ENCODE results near the gene RNU7-1.

Gene RNU7-1

DNA sequence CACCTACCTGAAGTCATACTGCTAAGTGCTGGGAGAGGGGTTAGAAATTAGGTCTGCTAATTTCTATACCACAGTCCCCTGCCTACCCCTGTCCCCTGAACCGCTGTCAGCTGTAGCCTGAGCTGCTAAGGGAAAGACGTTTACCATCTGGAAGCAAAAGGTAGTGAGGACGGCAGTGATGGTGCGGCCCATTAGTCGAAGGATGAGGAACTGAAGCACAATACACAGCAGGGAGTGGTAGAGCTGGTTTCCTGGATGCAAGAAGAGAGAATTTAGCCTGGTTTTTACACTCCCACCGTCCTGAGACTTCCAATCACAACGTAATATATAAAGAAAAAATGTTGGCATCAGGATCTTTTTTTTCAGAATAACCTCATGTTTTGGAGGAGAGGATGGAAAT is 38.9 kb downstream of the RNU7-1 start:
- WGBS (ENCODE audit: insufficient coverage, insufficient read length): no CpG with 5 or more reads among the region's 7 CpGs
- DNase-seq (ENCODE audit: low read depth, low spot score): no peak
- Histone ChIP-seq H3K36me3 (ENCODE audit: control insufficient read depth, insufficient read depth, low read length) (peaks cover 6% of the 10 kb centered on the region; the same call in 1 of the 2 replicates), H3K4me3 (ENCODE audit: low read length) (no peak overlapping the region), H3K27me3 (ENCODE audit: control insufficient read depth, insufficient read depth, low read length) (no peaks in the 10 kb centered on the region), H3K27ac (ENCODE audit: low read length) (no peak overlapping the region), H3K4me1 (ENCODE audit: control insufficient read depth, insufficient read depth, low read length) (no peaks in the 10 kb centered on the region), H3K9me3 (ENCODE audit: control insufficient read depth, insufficient read depth, low read length) (no peaks in the 10 kb centered on the region)

DNA sequence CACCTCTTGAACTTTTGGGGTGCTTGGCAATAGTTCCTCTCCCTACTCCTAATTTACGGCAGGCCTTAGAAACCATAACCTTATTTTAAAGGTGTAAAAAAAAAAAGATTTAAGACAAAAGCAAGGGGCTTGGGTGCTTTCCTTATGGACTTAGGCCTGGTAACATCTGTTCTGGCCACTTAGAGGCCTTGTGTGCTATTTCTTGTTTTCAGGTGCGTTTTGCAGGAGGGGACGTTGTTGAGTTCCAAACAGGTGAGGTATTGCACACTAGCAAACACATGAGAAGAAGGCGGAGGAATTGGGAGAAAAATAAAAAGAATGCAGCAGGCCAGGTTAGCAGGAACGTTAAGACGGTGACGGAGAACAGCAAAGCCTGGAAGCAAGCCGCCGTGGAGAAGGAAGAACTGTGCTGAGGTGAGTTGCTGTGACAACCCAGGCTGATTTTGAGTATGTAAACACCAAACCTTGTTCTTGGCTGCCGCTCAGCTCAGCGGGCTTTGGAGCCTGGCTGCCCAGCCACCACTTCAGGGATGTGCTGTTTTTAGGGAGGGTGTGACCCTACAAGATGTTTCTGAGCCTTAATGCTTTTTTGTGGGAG is 44.4 kb downstream of the RNU7-1 start:
- Histone ChIP-seq H3K4me1 (ENCODE audit: control insufficient read depth, insufficient read depth, low read length) (no peaks in the 10 kb centered on the region), H3K4me3 (ENCODE audit: low read length) (no peak overlapping the region), H3K36me3 (ENCODE audit: control insufficient read depth, insufficient read depth, low read length) (no peaks in the 10 kb centered on the region; the same call in 1 of the 2 replicates), H3K27me3 (ENCODE audit: control insufficient read depth, insufficient read depth, low read length) (no peaks in the 10 kb centered on the region), H3K27ac (ENCODE audit: low read length) (no peak overlapping the region), H3K9me3 (ENCODE audit: control insufficient read depth, insufficient read depth, low read length) (no peaks in the 10 kb centered on the region)
- no peak for DNase-seq (ENCODE audit: low read depth, low spot score)
- WGBS (ENCODE audit: insufficient coverage, insufficient read length): no CpG with 5 or more reads among the region's 11 CpGs
